Mesendoderm (in vitro differentiated cells): ENCODE results near the gene TIAM1.

ENCODE experiments used
- DNase-seq: peaks from one replicate; pipeline ENCODE4 v3.0.0; 2013
- H2AK5ac ChIP-seq: 2 replicates; pipeline ENCODE4 v1.6.1; 2013; ENCODE audit warnings: low read length, inconsistent platforms
- H2BK120ac ChIP-seq: 2 replicates; pipeline ENCODE4 v1.6.1; 2013; ENCODE audit warnings: low read depth, mild to moderate bottlenecking, low read length, moderate library complexity, mixed read lengths
- H2BK15ac ChIP-seq: replicated peaks from 2 replicates; pipeline ENCODE4 v1.6.1; 2013; ENCODE audit warnings: low read depth, mild to moderate bottlenecking, moderate library complexity
- H2BK5ac ChIP-seq: 2 replicates; pipeline ENCODE4 v1.6.1; 2013; ENCODE audit warnings: low read length, inconsistent platforms
- H3K18ac ChIP-seq: 2 replicates; pipeline ENCODE4 v1.6.1; 2013; ENCODE audit warnings: mild to moderate bottlenecking, low read length, mixed read lengths
- H3K23ac ChIP-seq: one replicate; pipeline ENCODE4 v1.6.1; 2013; ENCODE audit warnings: low read length
- H3K27ac ChIP-seq: 2 replicates; pipeline ENCODE4 v1.5.1; 2013; ENCODE audit warnings: low read depth, mild to moderate bottlenecking, inconsistent platforms, low read length, moderate library complexity
- H3K27me3 ChIP-seq: 2 replicates; pipeline ENCODE4 v1.6.1; 2013; ENCODE audit warnings: low read length, control low read depth, mild to moderate bottlenecking, inconsistent platforms; ENCODE audit not compliant: insufficient read depth, poor library complexity
- H3K36me3 ChIP-seq: 2 replicates; pipeline ENCODE4 v1.6.1; 2013; ENCODE audit warnings: low read length, inconsistent platforms; ENCODE audit not compliant: control insufficient read depth, insufficient read depth
- H3K4ac ChIP-seq: one replicate; pipeline ENCODE4 v1.6.1; 2013; ENCODE audit warnings: low read depth, mild to moderate bottlenecking, low read length, moderate library complexity
- H3K4me1 ChIP-seq: 2 replicates; pipeline ENCODE4 v1.6.1; 2013; ENCODE audit warnings: low read depth, low read length, inconsistent platforms; ENCODE audit not compliant: control insufficient read depth
- H3K4me2 ChIP-seq: 2 replicates; pipeline ENCODE4 v1.6.1; 2013; ENCODE audit warnings: low read length
- H3K4me3 ChIP-seq: 2 replicates; pipeline ENCODE4 v1.5.1; 2013; ENCODE audit warnings: mild to moderate bottlenecking, low read length
- H3K56ac ChIP-seq: one replicate; pipeline ENCODE4 v1.6.1; 2013; ENCODE audit warnings: low read length
- H3K79me1 ChIP-seq: 2 replicates; pipeline ENCODE4 v1.6.1; 2013; ENCODE audit warnings: low read length, inconsistent platforms
- H3K79me2 ChIP-seq: 2 replicates; pipeline ENCODE4 v1.6.1; 2013; ENCODE audit warnings: mild to moderate bottlenecking, low read length; ENCODE audit not compliant: control insufficient read depth, insufficient read depth
- H3K9ac ChIP-seq: 2 replicates; pipeline ENCODE4 v1.6.1; 2013; ENCODE audit warnings: low read length, inconsistent platforms
- H4K5ac ChIP-seq: one replicate; pipeline ENCODE4 v1.6.1; 2013; ENCODE audit warnings: low read length
- H4K8ac ChIP-seq: one replicate; pipeline ENCODE4 v1.6.1; 2013; ENCODE audit warnings: low read depth, mild to moderate bottlenecking, control low read depth, low read length, moderate library complexity
- WGBS: extraction: QIAGEN DNeasy Blood & Tissue Kit; methylation state at CpG from one replicate; pipeline ENCODE4 v1.1.7; 2013; ENCODE audit warnings: low lambda C conversion rate, missing lambda C conversion rate; ENCODE audit not compliant: insufficient coverage; ENCODE audit errors: extremely low coverage; 5-methylcytosine and 5-hydroxymethylcytosine counted together

TIAM1 gene

DNA sequence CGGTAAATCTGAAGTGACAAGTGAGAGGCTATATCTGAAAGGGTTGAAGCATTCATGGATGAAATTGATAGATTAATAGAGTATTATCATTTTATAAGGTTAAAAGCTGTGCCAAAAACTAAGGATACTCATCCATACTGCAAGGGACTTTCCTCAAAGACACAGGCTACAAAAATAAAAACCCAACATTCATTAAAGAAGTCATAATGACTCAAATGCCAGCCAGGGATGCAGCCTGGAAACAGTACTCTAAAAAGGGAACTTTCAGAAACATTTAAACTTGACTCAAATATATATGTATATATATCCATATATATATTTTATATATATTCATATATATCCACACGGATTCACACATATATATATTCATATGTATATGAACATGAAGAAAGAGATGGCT, 1.1 kb upstream of the TIAM1 start:
- no CpG with 5 or more reads among the region's 2 CpGs for WGBS
- H3K79me2 ChIP-seq = peaks cover 5% of the 10 kb centered on the region

GRCh38 chr21:31343030-31343510, 991 bp downstream of the TIAM1 start:
- Histone ChIP-seq H4K8ac (no peak overlapping the region), H3K4me2 (peak overlapping the region; percentile 92), H4K5ac (no peak overlapping the region), H3K36me3 (no peaks in the 10 kb centered on the region), H2BK5ac (no peak overlapping the region), H3K79me2 (peaks cover 5% of the 10 kb centered on the region), H3K23ac (no peak overlapping the region), H3K27me3 (no peaks in the 10 kb centered on the region), H3K4ac (no peak overlapping the region), H2BK120ac (no peak overlapping the region), H3K4me1 (peaks cover 6% of the 10 kb centered on the region), H3K9ac (peak overlapping the region; percentile 66), H3K79me1 (peaks cover 16% of the 10 kb centered on the region), H2BK15ac (no peak overlapping the region), H2AK5ac (no peak overlapping the region), H3K56ac (peak overlapping the region; percentile 37), H3K18ac (no peak overlapping the region), H3K4me3 (no peak overlapping the region), H3K27ac (no peak overlapping the region)
- no CpG with 5 or more reads among the region's 2 CpGs for WGBS
- DNase-seq = no peak

More for the DNA sequence above, 1.1 kb upstream of the TIAM1 start:
- Histone ChIP-seq H2BK5ac (no peak overlapping the region), H3K4ac (no peak overlapping the region), H3K56ac (no peak overlapping the region), H3K27me3 (no peaks in the 10 kb centered on the region), H3K27ac (no peak overlapping the region), H3K79me1 (peaks cover 19% of the 10 kb centered on the region), H2BK15ac (no peak overlapping the region), H3K23ac (no peak overlapping the region), H3K9ac (no peak overlapping the region), H4K5ac (no peak overlapping the region), H3K36me3 (no peaks in the 10 kb centered on the region), H3K4me3 (no peak overlapping the region), H3K18ac (no peak overlapping the region), H3K4me2 (no peak overlapping the region), H2BK120ac (no peak overlapping the region), H2AK5ac (no peak overlapping the region), H4K8ac (no peak overlapping the region), H3K4me1 (peaks cover 11% of the 10 kb centered on the region)
- DNase-seq = no peak

DNA sequence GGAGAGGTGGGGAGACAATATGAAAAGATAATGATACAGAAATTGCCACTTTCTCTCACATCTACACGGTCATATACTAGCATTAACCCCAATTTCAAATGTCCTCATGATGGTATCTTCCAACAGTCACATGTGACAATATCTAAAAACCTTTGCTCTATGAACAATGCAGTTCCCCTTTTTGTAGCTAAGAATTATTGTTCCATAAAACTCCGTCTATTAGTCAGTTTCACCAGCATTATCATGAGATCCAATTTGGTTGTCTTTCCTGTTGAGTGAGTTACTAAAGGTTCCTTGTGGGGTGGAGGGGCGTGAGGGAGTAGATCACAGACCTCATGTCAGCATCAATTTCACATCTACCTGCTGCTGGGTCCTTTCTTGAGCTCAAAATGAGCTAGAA, 1.7 kb downstream of the TIAM1 start:
- H3K27ac ChIP-seq = no peak overlapping the region
- peaks cover 5% of the 10 kb centered on the region for H3K79me2 ChIP-seq
- H3K79me1 ChIP-seq = peaks cover 15% of the 10 kb centered on the region
- H4K5ac ChIP-seq = no peak overlapping the region
- no peak overlapping the region for H2BK120ac ChIP-seq
- no peak overlapping the region for H3K18ac ChIP-seq
- no peak for DNase-seq
- whole genome bisulfite sequencing = no CpG with 5 or more reads among the region's 3 CpGs
- no peak overlapping the region for H2AK5ac ChIP-seq
- H3K27me3 ChIP-seq = no peaks in the 10 kb centered on the region
- H3K9ac ChIP-seq = no peak overlapping the region
- H2BK15ac ChIP-seq = no peak overlapping the region
- H3K4ac ChIP-seq = no peak overlapping the region
- H3K4me1 ChIP-seq = peaks cover 5% of the 10 kb centered on the region
- no peak overlapping the region for H3K4me3 ChIP-seq
- no peak overlapping the region for H3K23ac ChIP-seq
- no peak overlapping the region for H3K56ac ChIP-seq
- H4K8ac ChIP-seq = no peak overlapping the region
- H2BK5ac ChIP-seq = no peak overlapping the region
- no peak overlapping the region for H3K4me2 ChIP-seq
- no peaks in the 10 kb centered on the region for H3K36me3 ChIP-seq

DNA sequence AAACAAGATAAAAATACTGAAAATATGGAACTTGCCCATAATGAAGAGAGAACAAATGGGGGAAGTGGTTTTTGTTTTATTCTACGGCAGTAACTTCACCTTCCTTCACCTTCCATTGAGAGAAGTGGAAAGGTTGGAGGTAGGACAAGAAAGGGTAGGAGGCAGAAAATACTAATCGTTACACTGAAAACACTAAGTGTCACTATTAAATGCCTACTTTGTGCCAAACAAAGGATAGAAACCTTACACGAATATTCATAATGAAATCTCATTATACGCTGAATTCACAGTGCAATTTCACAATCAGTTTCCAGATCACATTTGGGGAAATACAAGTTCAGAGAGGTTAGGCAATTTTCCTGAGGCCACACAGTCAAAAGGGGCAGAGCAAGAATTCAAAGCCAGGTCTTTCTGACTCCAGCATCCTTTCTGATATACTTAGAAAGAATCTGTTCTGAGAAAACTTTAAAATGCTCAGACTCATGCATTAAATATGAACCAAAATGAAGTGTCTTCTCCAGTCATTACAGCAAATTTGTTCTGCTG, 3.0 kb downstream of the TIAM1 start:
- Histone ChIP-seq H3K9ac (no peak overlapping the region), H3K18ac (no peak overlapping the region)
- WGBS = no CpG with 5 or more reads among the region's 4 CpGs

DNA sequence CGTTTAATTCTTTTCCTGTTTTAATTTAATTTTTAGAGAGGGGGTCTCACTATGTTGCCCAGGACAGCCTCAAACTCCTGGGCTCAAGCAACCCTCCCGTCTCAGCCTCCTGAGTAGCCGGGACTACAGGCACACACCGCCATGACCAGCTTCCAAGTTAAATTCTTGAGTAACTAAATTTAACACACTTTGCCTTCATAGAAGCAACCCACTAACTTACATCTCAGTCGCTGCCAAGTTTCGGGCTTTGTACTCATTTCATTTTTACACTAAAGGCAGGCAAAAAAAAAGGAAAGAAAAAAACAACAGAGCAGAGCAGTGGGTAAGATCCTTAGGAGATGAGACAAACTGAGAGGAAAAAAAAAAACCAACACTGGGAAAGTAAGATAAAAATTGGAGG, 3.5 kb downstream of the TIAM1 start:
- Histone ChIP-seq H2BK5ac (no peak overlapping the region), H3K56ac (no peak overlapping the region), H3K4me3 (no peak overlapping the region), H2BK15ac (no peak overlapping the region), H3K79me2 (peaks cover 5% of the 10 kb centered on the region), H2BK120ac (no peak overlapping the region), H3K9ac (no peak overlapping the region), H2AK5ac (no peak overlapping the region), H3K27ac (no peak overlapping the region), H3K4me1 (peaks cover 5% of the 10 kb centered on the region), H3K18ac (no peak overlapping the region), H3K79me1 (peaks cover 13% of the 10 kb centered on the region), H3K4me2 (no peak overlapping the region), H4K8ac (no peak overlapping the region), H3K23ac (no peak overlapping the region), H4K5ac (no peak overlapping the region), H3K27me3 (no peaks in the 10 kb centered on the region), H3K4ac (no peak overlapping the region), H3K36me3 (no peaks in the 10 kb centered on the region)
- DNase-seq = no peak
- WGBS = no CpG with 5 or more reads among the region's 6 CpGs

More for the DNA sequence above, 3.0 kb downstream of the TIAM1 start:
- Histone ChIP-seq H4K8ac (no peak overlapping the region), H2AK5ac (no peak overlapping the region), H3K79me1 (peaks cover 13% of the 10 kb centered on the region), H3K4me2 (no peak overlapping the region), H3K56ac (no peak overlapping the region), H3K4me1 (peaks cover 5% of the 10 kb centered on the region), H2BK15ac (no peak overlapping the region), H3K79me2 (peaks cover 5% of the 10 kb centered on the region), H2BK120ac (no peak overlapping the region), H3K27me3 (no peaks in the 10 kb centered on the region), H3K36me3 (no peaks in the 10 kb centered on the region), H3K4ac (no peak overlapping the region), H3K27ac (no peak overlapping the region), H3K4me3 (no peak overlapping the region), H2BK5ac (no peak overlapping the region), H4K5ac (no peak overlapping the region), H3K23ac (no peak overlapping the region)
- DNase-seq = no peak

DNA sequence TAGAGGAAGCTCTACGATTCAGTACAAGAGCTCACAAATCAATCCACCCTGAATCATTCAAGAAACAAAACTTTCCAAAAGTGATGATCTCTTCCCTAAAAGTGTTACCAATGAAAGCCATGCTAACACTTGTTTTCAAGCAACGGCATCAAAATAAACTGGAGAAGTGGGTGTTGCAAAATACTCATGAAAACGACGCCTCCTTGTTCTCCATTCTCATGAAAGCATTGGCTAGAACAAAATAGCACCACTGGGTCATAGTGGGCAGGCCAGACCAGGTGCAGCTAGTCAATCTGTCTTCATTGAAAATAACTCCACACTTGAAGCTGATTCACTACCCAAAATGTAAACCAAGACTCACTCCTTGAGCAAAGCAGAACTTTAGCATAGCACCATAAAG, 4.3 kb downstream of the TIAM1 start:
- Histone ChIP-seq H2BK5ac (no peak overlapping the region), H2BK15ac (no peak overlapping the region), H3K56ac (no peak overlapping the region), H3K4me3 (no peak overlapping the region), H3K23ac (no peak overlapping the region), H3K36me3 (no peaks in the 10 kb centered on the region), H3K79me2 (peaks cover 5% of the 10 kb centered on the region), H3K27ac (no peak overlapping the region), H3K9ac (no peak overlapping the region), H4K8ac (no peak overlapping the region), H4K5ac (no peak overlapping the region), H2AK5ac (no peak overlapping the region), H3K4me2 (no peak overlapping the region), H3K27me3 (no peaks in the 10 kb centered on the region), H3K4ac (no peak overlapping the region), H3K4me1 (peaks cover 5% of the 10 kb centered on the region), H2BK120ac (no peak overlapping the region), H3K79me1 (peaks cover 13% of the 10 kb centered on the region), H3K18ac (no peak overlapping the region)
- no CpG with 5 or more reads among the region's 4 CpGs for WGBS
- DNase-seq = no peak
